Gastrocnemius medialis (tissue), 4 donors: ENCODE data around the gene TXNRD3. TPM values are rescaled to one million over a fixed set of nuclear protein-coding genes. Genes with fewer than 3 reads are reported as not detected.

ENCODE experiments used
- ATAC-seq, 2 donors: fragments of 150-250 bp; one replicate each; pipeline ENCODE4 v1.9.1; 2016
- DNase-seq, 2 donors: peaks; one replicate each; pipeline ENCODE4 v3.0.0-alpha.2; 2019
- H3K27ac ChIP-seq, 4 donors: fragments of 200-600 bp; sonication (generic); 1 replicate in 1 of 4; 2 replicates in 3 of 4; pipeline ENCODE4 v1.5.1; 2016 to 2018; ENCODE audit warnings: mild to moderate bottlenecking in 2 of 4, moderate library complexity in 1 of 4
- H3K27me3 ChIP-seq, 3 donors: fragments of 200-600 bp; sonication (generic) in 2 of 3; 1 replicate in 1 of 3; 2 replicates in 2 of 3; pipeline versions ENCODE4 v1.5.1 to v1.6.0; 2016 to 2019; ENCODE audit warnings: mild to moderate bottlenecking in 1 of 3, moderate library complexity in 1 of 3
- H3K36me3 ChIP-seq, 2 donors: fragments of 200-600 bp; sonication (generic) in 1 of 2; one replicate each; pipeline ENCODE4 v1.5.1; 2017 to 2018
- H3K4me1 ChIP-seq, 2 donors: fragments of 200-600 bp; sonication (generic) in 1 of 2; one replicate each; pipeline ENCODE4 v1.5.1; 2016 to 2017; ENCODE audit warnings: mild to moderate bottlenecking in 2 of 2
- H3K4me3 ChIP-seq, 4 donors: fragments of 200-600 bp; sonication (generic) in 3 of 4; 1 replicate in 1 of 4; 2 replicates in 3 of 4; pipeline ENCODE4 v1.5.1; 2016 to 2019; ENCODE audit warnings: mild to moderate bottlenecking in 2 of 4
- H3K9me3 ChIP-seq, 3 donors: fragments of 200-600 bp; sonication (generic) in 2 of 3; 1 replicate in 1 of 3; 2 replicates in 2 of 3; pipeline ENCODE4 v1.5.1; 2016 to 2019
- CTCF ChIP-seq, 5 experiments: fragments of 450-650 bp in 3 of 5; fragments of 200-600 bp in 2 of 5; sonication (generic) in 2 of 5; IDR thresholded peaks in 4 of 5; conservative IDR thresholded peaks in 1 of 5; 1 replicate in 4 of 5; 2 replicates in 1 of 5; pipeline ENCODE4 v1.5.1; 2016 to 2019; ENCODE audit warnings: antibody characterized with exemption in 5 of 5, mild to moderate bottlenecking in 3 of 5, moderate library complexity in 3 of 5
- POLR2A ChIP-seq, 2 donors: fragments of 450-650 bp; IDR thresholded peaks; one replicate each; pipeline ENCODE4 v1.6.1; 2017; ENCODE audit warnings: antibody characterized with exemption in 2 of 2, mild to moderate bottlenecking in 2 of 2, moderate library complexity in 2 of 2
- in situ Hi-C, 4 donors: fragments of 200-750 bp; cut with MboI; loops; one replicate each; pipeline versions ENCODE4 v1.15.0 to v1.8.0; 2017; ENCODE audit warnings: low sequenced_read_pairs in 4 of 4
- intact Hi-C: fragments of 100-400 bp; cut with DNase I; formaldehyde crosslinking; loops from one replicate; pipeline ENCODE4 v1.15.1; 2023; ENCODE audit warnings: low total_unique reads
- total RNA-seq, 4 donors: library from RNA; depleted of rRNA; stranded (reverse); fragments of >200 nt; gene quantifications; one replicate each; pipeline versions ENCODE4 v1.1.0 to v1.2.3, GENCODE V29; 2016

The TXNRD3 gene
- total RNA-seq, 4 donors from 2014 or later: 2.5 to 7.0 (median 4.5) TPM

DNA sequence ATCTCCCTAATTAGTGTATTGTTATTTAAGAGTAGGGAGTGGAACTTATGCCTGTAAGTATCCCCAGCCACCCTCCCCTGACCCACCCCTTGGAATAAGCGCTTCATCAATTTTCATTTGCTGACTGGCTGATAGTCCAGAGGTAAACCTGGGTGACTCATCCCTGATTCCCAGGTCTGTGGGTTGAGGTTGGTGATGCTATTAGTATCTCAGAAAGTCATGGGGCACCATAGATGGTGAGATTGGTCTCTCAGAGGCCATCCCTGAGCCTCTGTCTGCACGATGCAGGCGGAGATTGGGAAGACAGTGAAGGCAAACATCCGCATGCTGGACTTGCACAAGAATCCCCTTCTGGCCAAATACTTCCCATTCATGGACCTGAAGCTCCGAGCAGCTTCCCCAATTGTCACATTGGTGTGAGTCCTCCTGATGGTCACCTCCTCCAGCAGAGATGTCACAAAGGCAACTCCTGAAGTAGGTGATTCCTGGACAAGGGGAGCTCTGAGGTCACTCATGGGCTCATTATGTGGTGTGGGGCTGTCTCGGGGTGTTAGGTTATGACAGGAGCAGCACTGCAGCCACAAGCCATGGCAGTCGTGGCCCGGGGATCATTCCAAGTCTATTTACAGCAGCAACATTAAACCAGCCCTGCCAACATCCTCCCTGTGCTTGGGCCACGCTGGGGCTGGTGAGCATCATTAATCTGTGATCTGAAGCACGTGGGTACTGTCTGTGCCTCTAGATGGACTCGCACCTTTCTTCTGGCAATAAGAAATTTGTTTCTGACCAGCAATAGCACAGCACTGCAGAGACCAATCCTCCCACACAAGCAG is 6.8 kb upstream of the TXNRD3 start:
- intact Hi-C loops (no loop called here), in situ Hi-C loops (no loop called here)
- no peak for TF ChIP-seq POLR2A (IDR thresholded peaks at IDR 0.05)
- no peak for TF ChIP-seq CTCF (IDR thresholded peaks at IDR 0.05 in 4 of 5, conservative IDR thresholded peaks at IDR 0.05 in 1 of 5)
- Histone ChIP-seq H3K27ac (no peak overlapping the region), H3K4me3 (no peak overlapping the region), H3K9me3 (no peaks in the 10 kb centered on the region), H3K27me3 (no peaks in the 10 kb centered on the region), H3K36me3 (no peaks in the 10 kb centered on the region), H3K4me1 (no peaks in the 10 kb centered on the region)
- DNase-seq (no peak), ATAC-seq (no peak)

- in situ Hi-C loops: no loop called here
- DNase-seq (no peak), ATAC-seq (no peak)
- TF ChIP-seq POLR2A (IDR thresholded peaks at IDR 0.05) (no peak), CTCF (IDR thresholded peaks at IDR 0.05 in 4 of 5, conservative IDR thresholded peaks at IDR 0.05 in 1 of 5) (peak in 1 of 5 experiments; percentile 3)
- Histone ChIP-seq H3K27ac (no peak overlapping the region), H3K27me3 (no peaks in the 10 kb centered on the region), H3K9me3 (no peaks in the 10 kb centered on the region), H3K36me3 (no peaks in the 10 kb centered on the region), H3K4me3 (no peak overlapping the region), H3K4me1 (no peaks in the 10 kb centered on the region)
- intact Hi-C loops: no loop called here
Measured at GRCh38 chr3:126659915-126660886, 5.3 kb upstream of the TXNRD3 start.

DNA sequence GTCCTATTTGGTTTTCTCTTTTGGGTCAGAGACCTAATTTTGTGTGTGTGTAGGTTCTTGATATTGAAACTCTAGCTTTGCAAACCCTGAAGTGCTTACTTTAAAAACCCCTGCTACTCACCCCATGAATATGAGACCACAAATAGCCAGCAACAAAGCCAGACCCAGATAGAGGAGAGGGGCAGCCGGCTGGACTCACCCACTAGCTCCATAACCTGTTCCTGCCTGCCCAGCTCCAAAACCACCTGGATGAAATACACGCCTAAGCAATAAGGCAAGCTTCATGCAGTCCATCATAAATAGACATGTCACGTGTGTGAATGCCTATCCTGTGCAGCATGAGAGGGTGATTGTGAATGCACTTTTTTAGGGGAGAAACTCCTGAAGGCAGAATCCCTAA is 3.7 kb upstream of the TXNRD3 start:
- TF ChIP-seq POLR2A (IDR thresholded peaks at IDR 0.05) (no peak), CTCF (IDR thresholded peaks at IDR 0.05 in 4 of 5, conservative IDR thresholded peaks at IDR 0.05 in 1 of 5) (no peak)
- ATAC-seq: no peak
- in situ Hi-C loops: no loop called here
- no peaks in the 10 kb centered on the region for H3K27me3 ChIP-seq
- intact Hi-C loops: no loop called here
- no peak overlapping the region for H3K27ac ChIP-seq
- no peak overlapping the region for H3K4me3 ChIP-seq
- H3K36me3 ChIP-seq: no peaks in the 10 kb centered on the region
- DNase-seq: no peak
- H3K9me3 ChIP-seq: no peaks in the 10 kb centered on the region
- H3K4me1 ChIP-seq: peaks cover 7% of the 10 kb centered on the region in 2 donors

GRCh38 chr3:126657901-126658300 is 3.0 kb upstream of the TXNRD3 start:
- Histone ChIP-seq H3K27ac (no peak overlapping the region), H3K4me3 (no peak overlapping the region), H3K36me3 (no peaks in the 10 kb centered on the region), H3K27me3 (no peaks in the 10 kb centered on the region), H3K9me3 (no peaks in the 10 kb centered on the region), H3K4me1 (peaks cover 7 to 10% of the 10 kb centered on the region in 2 donors)
- DNase-seq (no peak), ATAC-seq (no peak)
- TF ChIP-seq POLR2A (IDR thresholded peaks at IDR 0.05) (no peak), CTCF (IDR thresholded peaks at IDR 0.05 in 4 of 5, conservative IDR thresholded peaks at IDR 0.05 in 1 of 5) (no peak)
- in situ Hi-C loops: no loop called here
- intact Hi-C loops: no loop called here
